Vagina (tissue), 2 donors: ENCODE results near the gene ZNF436. TPM values are rescaled to one million over a fixed set of nuclear protein-coding genes. Genes with fewer than 3 reads are reported as not detected.

Experiments used
- DNase-seq, 2 donors: peaks; one replicate each; pipeline ENCODE4 v3.0.0-alpha.2; 2017; ENCODE audit errors: extremely low spot score in 2 of 2
- H3K27ac ChIP-seq: fragments of 200-600 bp; sonication (generic); one replicate; pipeline ENCODE4 v1.5.1; 2019
- H3K27me3 ChIP-seq: fragments of 200-600 bp; sonication (generic); one replicate; pipeline ENCODE4 v1.5.1; 2019
- H3K36me3 ChIP-seq, 2 donors: fragments of 200-600 bp; sonication (generic); one replicate each; pipeline ENCODE4 v1.5.1; 2017 to 2019
- H3K4me1 ChIP-seq: fragments of 200-600 bp; sonication (generic); one replicate; pipeline ENCODE4 v1.5.1; 2019
- H3K4me3 ChIP-seq, 2 donors: fragments of 200-600 bp; sonication (generic); 1 replicate in 1 of 2; 2 replicates in 1 of 2; pipeline ENCODE4 v1.5.1; 2016 to 2019
- H3K9me3 ChIP-seq: fragments of 200-600 bp; sonication (generic); one replicate; pipeline ENCODE4 v1.5.1; 2019
- POLR2A ChIP-seq, 2 donors: fragments of 450-650 bp; IDR thresholded peaks; one replicate each; pipeline ENCODE4 v1.6.1; 2017; ENCODE audit warnings: antibody characterized with exemption in 2 of 2, mild to moderate bottlenecking in 2 of 2, moderate library complexity in 2 of 2
- POLR2AphosphoS5 ChIP-seq, 2 donors: sonication (generic); formaldehyde crosslinking; IDR thresholded peaks; one replicate each; pipeline ENCODE4 v1.9.0; 2017; ENCODE audit warnings: antibody characterized with exemption in 2 of 2, mild to moderate bottlenecking in 2 of 2, low read depth in 1 of 2; ENCODE audit not compliant: insufficient read depth in 1 of 2
- intact Hi-C: fragments of 100-400 bp; cut with DNase I; formaldehyde crosslinking; loops from one replicate; pipeline ENCODE4 v1.15.1; 2023
- total RNA-seq: library from RNA; depleted of rRNA; stranded (reverse); fragments of >200 nt; gene quantifications from one replicate; pipeline ENCODE4 v1.2.3, GENCODE V29; 2016
- TF ChIP-seq, protein P1 (sequence below), 3 experiments: fragments of 450-650 bp in 2 of 3; fragments of 200-600 bp in 1 of 3; sonication (generic) in 1 of 3; IDR thresholded peaks; one replicate each; pipeline ENCODE4 v1.5.1; 2017 to 2019; ENCODE audit warnings: antibody characterized with exemption in 3 of 3, mild to moderate bottlenecking in 2 of 3, moderate library complexity in 2 of 3

ZNF436 gene
- total RNA-seq, 1 donor from 2014 or later, result 20.9 TPM

DNA sequence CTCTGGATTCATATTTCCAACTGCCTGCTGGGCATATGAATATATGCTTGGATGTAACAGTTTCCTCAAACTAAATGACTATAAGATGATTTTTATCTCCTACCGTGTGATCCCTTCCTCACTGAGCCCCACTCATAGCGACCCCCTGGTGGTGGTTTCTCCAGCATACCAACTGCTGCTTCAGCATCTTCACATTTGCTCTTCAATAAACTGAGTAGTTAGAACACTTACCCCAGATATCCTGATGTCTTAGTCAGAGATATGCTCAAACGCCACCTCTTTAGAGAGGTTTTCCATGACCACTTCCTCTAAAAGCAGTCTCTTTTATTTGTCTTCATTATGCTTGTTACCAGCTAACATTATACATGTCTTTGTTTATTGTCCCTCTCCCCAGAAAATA lies 15.4 kb downstream of the ZNF436 start:
- H3K27ac ChIP-seq, result no peak overlapping the region
- H3K4me1 ChIP-seq, result peaks cover 5% of the 10 kb centered on the region
- no peak overlapping the region for H3K4me3 ChIP-seq
- H3K36me3 ChIP-seq, result no peaks in the 10 kb centered on the region
- intact Hi-C loops, result no loop called here
- no peak for DNase-seq
- H3K9me3 ChIP-seq, result no peaks in the 10 kb centered on the region
- TF ChIP-seq POLR2A (IDR thresholded peaks at IDR 0.05), result no peak
- TF ChIP-seq, protein P1, sequence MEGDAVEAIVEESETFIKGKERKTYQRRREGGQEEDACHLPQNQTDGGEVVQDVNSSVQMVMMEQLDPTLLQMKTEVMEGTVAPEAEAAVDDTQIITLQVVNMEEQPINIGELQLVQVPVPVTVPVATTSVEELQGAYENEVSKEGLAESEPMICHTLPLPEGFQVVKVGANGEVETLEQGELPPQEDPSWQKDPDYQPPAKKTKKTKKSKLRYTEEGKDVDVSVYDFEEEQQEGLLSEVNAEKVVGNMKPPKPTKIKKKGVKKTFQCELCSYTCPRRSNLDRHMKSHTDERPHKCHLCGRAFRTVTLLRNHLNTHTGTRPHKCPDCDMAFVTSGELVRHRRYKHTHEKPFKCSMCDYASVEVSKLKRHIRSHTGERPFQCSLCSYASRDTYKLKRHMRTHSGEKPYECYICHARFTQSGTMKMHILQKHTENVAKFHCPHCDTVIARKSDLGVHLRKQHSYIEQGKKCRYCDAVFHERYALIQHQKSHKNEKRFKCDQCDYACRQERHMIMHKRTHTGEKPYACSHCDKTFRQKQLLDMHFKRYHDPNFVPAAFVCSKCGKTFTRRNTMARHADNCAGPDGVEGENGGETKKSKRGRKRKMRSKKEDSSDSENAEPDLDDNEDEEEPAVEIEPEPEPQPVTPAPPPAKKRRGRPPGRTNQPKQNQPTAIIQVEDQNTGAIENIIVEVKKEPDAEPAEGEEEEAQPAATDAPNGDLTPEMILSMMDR (IDR thresholded peaks at IDR 0.05), result no peak
- H3K27me3 ChIP-seq, result no peaks in the 10 kb centered on the region

DNA sequence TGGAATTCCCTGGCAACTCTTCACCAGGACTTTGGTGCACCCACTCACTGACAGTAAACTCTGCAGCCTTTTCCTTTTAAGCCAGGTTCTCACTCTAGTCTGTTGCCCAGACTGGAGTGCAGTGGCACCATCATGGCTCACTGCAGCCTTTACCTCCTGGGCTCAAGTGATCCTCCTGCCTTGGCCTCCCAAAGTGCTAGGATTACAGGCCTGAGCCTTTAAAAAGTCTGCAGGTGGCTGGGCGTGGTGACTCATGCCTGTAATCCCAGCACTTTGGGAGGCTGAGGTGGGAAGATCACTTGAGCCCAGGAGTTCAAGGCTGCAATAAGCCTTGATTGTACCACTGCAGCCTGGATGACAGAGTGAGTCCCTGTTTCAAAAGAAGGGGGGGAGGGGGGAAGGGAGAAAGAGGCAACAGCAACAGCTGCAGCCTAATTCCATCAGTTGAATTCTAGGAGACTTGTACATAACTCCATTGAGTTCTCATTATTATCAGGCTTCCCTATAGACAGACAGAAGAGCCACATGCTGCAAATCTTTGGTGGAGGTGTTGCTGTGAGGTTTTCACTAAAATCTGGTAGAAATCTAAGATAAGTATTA lies 17.4 kb downstream of the ZNF436 start:
- Histone ChIP-seq H3K4me1 (no peaks in the 10 kb centered on the region), H3K9me3 (no peaks in the 10 kb centered on the region), H3K36me3 (no peaks in the 10 kb centered on the region), H3K4me3 (no peak overlapping the region), H3K27ac (no peak overlapping the region), H3K27me3 (no peaks in the 10 kb centered on the region)
- TF ChIP-seq, protein P1 (IDR thresholded peaks at IDR 0.05), result no peak
- TF ChIP-seq POLR2A (IDR thresholded peaks at IDR 0.05) (no peak), POLR2AphosphoS5 (IDR thresholded peaks at IDR 0.05; ENCODE audit: insufficient read depth in 1 of 2, low read depth in 1 of 2) (no peak)
- DNase-seq, result no peak
- intact Hi-C loops, result no loop called here

DNA sequence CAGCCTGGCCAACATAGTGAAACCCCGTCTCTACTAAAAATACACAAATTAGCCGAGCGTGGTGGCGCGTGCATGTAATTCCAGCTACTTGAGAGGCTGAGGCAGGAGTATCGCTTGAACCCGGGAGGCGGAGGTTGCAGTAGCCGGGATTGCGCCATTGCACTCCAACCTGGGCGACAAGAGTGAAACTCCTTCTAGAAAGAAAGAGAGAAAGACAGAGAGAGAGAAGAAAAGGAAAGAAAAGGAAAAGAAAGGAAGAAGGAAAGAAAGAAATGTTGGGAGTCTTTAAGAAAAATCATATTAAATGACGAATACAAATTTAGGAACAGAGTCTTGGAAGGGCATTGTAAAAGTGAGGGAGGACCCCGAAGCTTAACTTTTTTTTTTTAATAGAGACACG lies 23.7 kb downstream of the ZNF436 start:
- H3K27me3 ChIP-seq, result no peaks in the 10 kb centered on the region
- no peaks in the 10 kb centered on the region for H3K36me3 ChIP-seq
- H3K4me1 ChIP-seq, result peaks cover 28% of the 10 kb centered on the region
- DNase-seq, result no peak
- H3K4me3 ChIP-seq, result no peak overlapping the region
- intact Hi-C loops, result no loop called here
- no peak overlapping the region for H3K27ac ChIP-seq
- TF ChIP-seq, protein P1 (IDR thresholded peaks at IDR 0.05), result no peak
- TF ChIP-seq POLR2AphosphoS5 (IDR thresholded peaks at IDR 0.05; ENCODE audit: insufficient read depth in 1 of 2, low read depth in 1 of 2), result no peak
- TF ChIP-seq POLR2A (IDR thresholded peaks at IDR 0.05), result no peak
- no peaks in the 10 kb centered on the region for H3K9me3 ChIP-seq

DNA sequence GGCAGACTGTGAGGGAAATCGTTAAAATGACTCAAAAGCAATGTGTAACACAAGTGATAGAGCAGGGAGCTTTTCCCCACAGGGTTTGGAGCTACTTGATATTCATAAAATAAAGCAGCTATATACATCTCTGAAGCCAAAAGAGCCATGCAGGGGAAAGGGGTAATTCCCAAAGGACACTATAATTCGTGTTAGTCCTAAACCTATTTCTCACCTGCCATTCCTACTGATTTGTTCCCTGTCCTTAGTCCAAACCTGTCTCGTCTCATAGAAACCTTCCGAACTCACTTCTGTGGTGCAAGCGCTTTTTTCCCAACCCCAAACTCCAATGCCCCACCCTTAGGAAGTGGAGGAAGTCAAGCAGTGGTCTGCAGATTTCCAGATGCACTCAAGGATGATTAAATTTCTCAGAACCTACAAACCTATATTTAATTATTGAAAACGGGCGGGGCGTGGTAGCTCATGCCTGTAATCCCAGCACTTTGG lies 24.6 kb downstream of the ZNF436 start:
- H3K36me3 ChIP-seq, result no peaks in the 10 kb centered on the region
- intact Hi-C loops, result no loop called here
- TF ChIP-seq POLR2A (IDR thresholded peaks at IDR 0.05), result no peak
- no peak for TF ChIP-seq POLR2AphosphoS5 (IDR thresholded peaks at IDR 0.05; ENCODE audit: insufficient read depth in 1 of 2, low read depth in 1 of 2)
- TF ChIP-seq, protein P1 (IDR thresholded peaks at IDR 0.05), result no peak
- H3K4me3 ChIP-seq, result peak overlapping the region; percentile 77 to 96
- H3K4me1 ChIP-seq, result peaks cover 36% of the 10 kb centered on the region
- no peak for DNase-seq
- no peaks in the 10 kb centered on the region for H3K9me3 ChIP-seq
- no peaks in the 10 kb centered on the region for H3K27me3 ChIP-seq
- H3K27ac ChIP-seq, result peak overlapping the region; percentile 91

DNA sequence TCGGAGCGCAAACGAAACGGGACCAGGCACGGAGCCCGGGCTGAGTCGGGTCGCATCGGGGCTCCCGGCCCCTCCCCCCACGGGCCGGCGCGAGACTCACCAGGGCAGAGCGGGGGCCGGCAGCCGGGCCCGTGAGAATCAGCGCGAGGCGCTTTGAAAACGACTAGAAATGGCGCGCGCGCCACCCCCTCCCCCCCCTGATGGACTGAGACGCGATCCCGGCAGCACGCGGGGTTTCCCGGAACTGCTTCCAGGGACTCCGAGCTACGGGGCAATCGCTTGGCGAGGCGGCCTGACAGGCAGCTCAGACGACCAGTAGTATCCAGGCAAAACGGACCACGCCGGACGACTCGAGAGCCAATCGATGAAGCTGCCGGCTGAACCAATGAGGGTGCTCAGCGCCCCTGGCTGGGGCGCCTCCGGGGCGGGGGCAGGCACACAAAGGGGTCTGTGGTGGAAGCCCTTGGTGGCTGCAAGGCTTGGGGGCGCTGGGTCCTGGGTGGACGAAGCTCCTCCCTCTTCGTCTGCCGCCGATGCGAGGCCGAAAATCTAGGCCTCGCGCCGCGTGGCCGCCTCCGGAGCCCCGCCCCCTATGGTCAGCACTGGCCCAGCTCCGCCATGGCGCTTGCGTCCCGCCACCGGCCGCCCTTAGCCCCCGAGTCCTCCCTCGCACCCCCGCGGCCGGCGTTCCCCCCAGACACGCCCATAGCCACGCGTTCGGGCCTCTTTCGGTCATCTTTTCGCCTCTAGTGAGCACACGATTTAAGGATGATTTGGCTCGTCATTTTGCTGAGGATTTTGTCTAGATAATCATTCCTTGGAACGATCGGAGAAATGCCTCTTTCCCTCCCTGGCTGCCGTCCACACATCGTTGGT lies 25.3 kb downstream of the ZNF436 start, which contains the start of gene HNRNPR:
TSS of gene HNRNPR (minus strand) at position 174 of the 876 bp plus-strand sequence. CDS start 3,276 bp downstream, outside the sequence.
- Histone ChIP-seq H3K9me3 (no peaks in the 10 kb centered on the region), H3K27ac (peak within 1 kb of the TSS; percentile 91), H3K36me3 (no peaks in the 10 kb centered on the region), H3K4me1 (peaks cover 43% of the 10 kb centered on the region), H3K4me3 (peak within 1 kb of the TSS; percentile 77 to 96), H3K27me3 (no peaks in the 10 kb centered on the region)
- TF ChIP-seq, protein P1 (IDR thresholded peaks at IDR 0.05), result no peak
- TF ChIP-seq POLR2A (IDR thresholded peaks at IDR 0.05) (peak in 1 of 2 donors; percentile 94), POLR2AphosphoS5 (IDR thresholded peaks at IDR 0.05; ENCODE audit: insufficient read depth in 1 of 2, low read depth in 1 of 2) (peak; percentile 64 to 89)
- peak; percentile 99 to 100 for DNase-seq
- intact Hi-C loops, result no loop called here
